DND-41 (cell line): ENCODE results near the gene LYRM4.

Source experiments
- ATAC-seq: fragments of 200-7000 bp; cut with Tn5 transposase; 3 replicates; pipeline ENCODE4 v1.9.1; 2021; ENCODE audit warnings: low read depth; ENCODE audit not compliant: insufficient read depth
- DNase-seq: peaks from one replicate; pipeline ENCODE4 v3.0.0-alpha.2; 2020
- H2AFZ ChIP-seq: 2 replicates; pipeline ENCODE4 v1.6.0; 2012; ENCODE audit warnings: low read depth, low read length
- H3K27ac ChIP-seq: 2 replicates; pipeline ENCODE4 v1.5.1; 2012; ENCODE audit warnings: low read length, inconsistent platforms
- H3K27me3 ChIP-seq: fragments of 200-600 bp; sonication (generic); 2 replicates; pipeline ENCODE4 v1.6.0; 2012; ENCODE audit warnings: low read length, mild to moderate bottlenecking, inconsistent platforms; ENCODE audit not compliant: insufficient read depth, poor library complexity
- H3K36me3 ChIP-seq: 2 replicates; pipeline ENCODE4 v1.5.1; 2012; ENCODE audit warnings: low read length, inconsistent platforms; ENCODE audit not compliant: insufficient read depth
- H3K4me1 ChIP-seq: 2 replicates; pipeline ENCODE4 v1.5.1; 2012; ENCODE audit warnings: mild to moderate bottlenecking, low read length; ENCODE audit not compliant: insufficient read depth
- H3K4me2 ChIP-seq: 2 replicates; pipeline ENCODE4 v1.6.0; 2012; ENCODE audit warnings: mild to moderate bottlenecking, moderate library complexity, low read length, inconsistent platforms; ENCODE audit not compliant: insufficient read depth
- H3K4me3 ChIP-seq, 2 experiments: fragments of 200-600 bp in 1 of 2; shearing (Covaris generic) in 1 of 2; 2 replicates each; pipeline ENCODE4 v1.5.1; 2012 to 2016; ENCODE audit warnings: inconsistent platforms in 2 of 2, low read length in 2 of 2, mild to moderate bottlenecking in 2 of 2, low read depth in 1 of 2, moderate library complexity in 1 of 2
- H3K79me2 ChIP-seq: 2 replicates; pipeline ENCODE4 v1.6.0; 2012; ENCODE audit warnings: low read length, inconsistent platforms; ENCODE audit not compliant: insufficient read depth
- H3K9ac ChIP-seq: 2 replicates; pipeline ENCODE4 v1.6.0; 2012; ENCODE audit warnings: low read depth, mild to moderate bottlenecking, inconsistent platforms, low read length, moderate library complexity
- H3K9me3 ChIP-seq: 2 replicates; pipeline ENCODE4 v1.5.1; 2012; ENCODE audit warnings: low read length, moderate library complexity, mild to moderate bottlenecking, inconsistent platforms; ENCODE audit not compliant: insufficient read depth, severe bottlenecking
- H4K20me1 ChIP-seq: 2 replicates; pipeline ENCODE4 v1.6.0; 2012; ENCODE audit warnings: low read length; ENCODE audit not compliant: insufficient read depth
- CTCF ChIP-seq: IDR thresholded peaks from 2 replicates; pipeline ENCODE4 v1.5.1; 2012; ENCODE audit warnings: borderline replicate concordance, low read length, moderate library complexity, mild to moderate bottlenecking; ENCODE audit not compliant: poor library complexity, severe bottlenecking; ENCODE audit errors: extremely low read depth
- EZH2 ChIP-seq: IDR thresholded peaks from 3 replicates; pipeline ENCODE4 v1.6.1; 2012; ENCODE audit warnings: borderline replicate concordance, low read depth, mild to moderate bottlenecking, moderate library complexity, low read length, inconsistent platforms; ENCODE audit not compliant: severe bottlenecking

The LYRM4 gene

GRCh38 chr6:5124526-5124925 lies 136.2 kb downstream of the LYRM4 start:
- Histone ChIP-seq H3K27me3 (no peaks in the 10 kb centered on the region), H3K4me3 (no peak overlapping the region), H3K4me2 (no peak overlapping the region), H4K20me1 (peaks cover 28% of the 10 kb centered on the region), H2AFZ (no peak overlapping the region), H3K36me3 (no peaks in the 10 kb centered on the region), H3K4me1 (no peaks in the 10 kb centered on the region; the same call in 1 of the 2 replicates), H3K79me2 (no peaks in the 10 kb centered on the region), H3K9ac (no peak overlapping the region), H3K9me3 (no peaks in the 10 kb centered on the region), H3K27ac (no peak overlapping the region)
- no peak for TF ChIP-seq EZH2
- no peak for TF ChIP-seq CTCF
- DNase-seq, result no peak
- no peak for ATAC-seq

GRCh38 chr6:5123296-5124143 lies 137.2 kb downstream of the LYRM4 start:
- no peak overlapping the region for H3K4me3 ChIP-seq

GRCh38 chr6:5122504-5123112 lies 138.1 kb downstream of the LYRM4 start:
- no peak for TF ChIP-seq EZH2
- no peak for TF ChIP-seq CTCF
- Histone ChIP-seq H4K20me1 (peaks cover 28% of the 10 kb centered on the region), H3K4me2 (no peak overlapping the region), H3K27me3 (no peaks in the 10 kb centered on the region), H3K4me3 (no peak overlapping the region), H3K4me1 (no peaks in the 10 kb centered on the region), H3K27ac (no peak overlapping the region), H3K79me2 (no peaks in the 10 kb centered on the region), H3K9me3 (no peaks in the 10 kb centered on the region), H3K36me3 (no peaks in the 10 kb centered on the region), H3K9ac (no peak overlapping the region), H2AFZ (no peak overlapping the region)
- no peak for DNase-seq
- ATAC-seq, result no peak

More at GRCh38 chr6:5123296-5124143, 137.2 kb downstream of the LYRM4 start:
- Histone ChIP-seq H4K20me1 (peaks cover 28% of the 10 kb centered on the region), H3K36me3 (no peaks in the 10 kb centered on the region), H3K4me1 (no peaks in the 10 kb centered on the region; the same call in 1 of the 2 replicates), H2AFZ (no peak overlapping the region), H3K27ac (no peak overlapping the region), H3K9me3 (no peaks in the 10 kb centered on the region), H3K4me2 (no peak overlapping the region), H3K27me3 (no peaks in the 10 kb centered on the region), H3K79me2 (no peaks in the 10 kb centered on the region), H3K9ac (no peak overlapping the region)
- no peak for TF ChIP-seq CTCF
- no peak for TF ChIP-seq EZH2
- ATAC-seq, result no peak
- no peak for DNase-seq
